Stomach smooth muscle (tissue), 2 donors: ENCODE results near the gene CHAMP1.
A peak's percentile ranks its signal among the peaks of the same experiment; 100 is the strongest.

Experiments used
- H3K27ac ChIP-seq: one replicate; pipeline ENCODE4 v1.7.0; 2013; ENCODE audit warnings: mild to moderate bottlenecking, low read length, inconsistent platforms
- H3K27me3 ChIP-seq, 2 donors: one replicate each; pipeline ENCODE4 v1.7.0; 2013; ENCODE audit warnings: low read length in 2 of 2; ENCODE audit not compliant: insufficient read depth in 2 of 2, control insufficient read depth in 1 of 2
- H3K36me3 ChIP-seq, 2 donors: one replicate each; pipeline ENCODE4 v1.7.0; 2013; ENCODE audit warnings: low read length in 2 of 2; ENCODE audit not compliant: control insufficient read depth in 2 of 2, insufficient read depth in 2 of 2
- H3K4me1 ChIP-seq: one replicate; pipeline ENCODE4 v1.7.0; 2013; ENCODE audit warnings: low read length; ENCODE audit not compliant: control insufficient read depth, insufficient read depth
- H3K4me3 ChIP-seq, 2 donors: one replicate each; pipeline ENCODE4 v1.7.0; 2013; ENCODE audit warnings: low read length in 2 of 2
- H3K9ac ChIP-seq, 2 donors: one replicate each; pipeline ENCODE4 v1.7.0; 2013; ENCODE audit warnings: low read length in 2 of 2, mild to moderate bottlenecking in 1 of 2
- H3K9me3 ChIP-seq, 2 donors: one replicate each; pipeline ENCODE4 v1.7.0; 2013; ENCODE audit warnings: low read length in 2 of 2; ENCODE audit not compliant: control insufficient read depth in 2 of 2
- donor health status: healthy.
- donor health status: Pancreatic carcinoma.

Gene CHAMP1

GRCh38 chr13:114281351-114282040 lies 32.8 kb upstream of the CHAMP1 start, which contains the start of gene UPF3A:
Gene UPF3A (plus strand): TSS chr13:114281601. CDS start chr13:114281640, 39 bp downstream.
- Histone ChIP-seq H3K4me1 (peaks cover 5% of the 10 kb centered on the region), H3K27me3 (no peaks in the 10 kb centered on the region), H3K9ac (peak within 1 kb of the TSS; percentile 87), H3K27ac (peak within 1 kb of the TSS; percentile 89), H3K4me3 (peak within 1 kb of the TSS; percentile 84 to 87), H3K36me3 (peaks cover 4 to 5% of the 10 kb centered on the region in 2 donors), H3K9me3 (no peaks in the 10 kb centered on the region)

GRCh38 chr13:114282041-114282670 lies 32.1 kb upstream of the CHAMP1 start:
- Histone ChIP-seq H3K36me3 (peaks cover 11 to 12% of the 10 kb centered on the region in 2 donors), H3K4me3 (peak overlapping the region; percentile 84 to 87), H3K27me3 (no peaks in the 10 kb centered on the region), H3K4me1 (peaks cover 5% of the 10 kb centered on the region), H3K9me3 (no peaks in the 10 kb centered on the region), H3K9ac (peak overlapping the region; percentile 87), H3K27ac (peak overlapping the region; percentile 66)

- Histone ChIP-seq H3K27me3 (no peaks in the 10 kb centered on the region), H3K9ac (peak overlapping the region; percentile 31 to 48), H3K27ac (no peak overlapping the region), H3K4me3 (peak overlapping the region in 1 of 2 donors; percentile 18), H3K9me3 (no peaks in the 10 kb centered on the region), H3K4me1 (peaks cover 5% of the 10 kb centered on the region), H3K36me3 (peaks cover 17 to 18% of the 10 kb centered on the region in 2 donors)
These were observed 30.7 kb upstream of the CHAMP1 start for GRCh38 chr13:114283576-114283975.

- peaks cover 5% of the 10 kb centered on the region for H3K4me1 ChIP-seq
- H3K4me3 ChIP-seq = no peak overlapping the region
- H3K27me3 ChIP-seq = no peaks in the 10 kb centered on the region
- H3K36me3 ChIP-seq = peaks cover 18 to 20% of the 10 kb centered on the region in 2 donors
- no peak overlapping the region for H3K9ac ChIP-seq
- H3K9me3 ChIP-seq = no peaks in the 10 kb centered on the region
- H3K27ac ChIP-seq = no peak overlapping the region
These were observed 29.6 kb upstream of the CHAMP1 start for GRCh38 chr13:114284680-114285079.

DNA sequence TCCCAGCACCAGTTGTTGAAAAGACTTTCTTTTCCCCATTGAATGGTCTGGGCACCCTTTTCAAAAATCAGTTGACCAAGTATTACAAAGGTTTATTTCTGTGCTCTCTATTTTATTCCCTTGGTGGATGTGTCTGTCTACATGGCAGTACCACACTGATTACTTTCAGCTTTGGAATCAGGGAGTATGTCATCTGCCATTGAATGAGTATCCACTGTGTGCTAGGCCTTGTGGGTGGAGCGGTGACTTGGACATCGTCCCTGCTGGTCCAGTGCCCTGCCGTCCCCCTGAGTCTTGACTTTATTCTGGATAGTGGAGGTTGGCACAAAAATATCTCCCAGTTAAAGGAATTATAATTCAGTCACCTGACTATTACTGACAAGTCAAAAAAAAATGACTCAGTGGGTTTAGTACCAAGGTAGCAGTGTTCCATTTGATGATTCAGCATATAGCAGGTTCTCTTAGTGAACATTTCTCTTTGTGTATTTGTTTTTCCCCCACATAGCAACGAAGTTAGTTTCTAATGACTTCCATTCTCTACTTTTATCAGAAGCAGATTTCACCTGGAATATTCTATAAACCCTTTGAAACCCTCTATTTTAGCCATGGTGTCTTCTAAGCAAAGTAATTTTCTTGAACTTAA lies 29.0 kb upstream of the CHAMP1 start:
- H3K4me1 ChIP-seq = peaks cover 5% of the 10 kb centered on the region
- H3K9me3 ChIP-seq = no peaks in the 10 kb centered on the region
- H3K9ac ChIP-seq = no peak overlapping the region
- H3K27ac ChIP-seq = no peak overlapping the region
- H3K27me3 ChIP-seq = no peaks in the 10 kb centered on the region
- peaks cover 21 to 23% of the 10 kb centered on the region in 2 donors for H3K36me3 ChIP-seq
- H3K4me3 ChIP-seq = no peak overlapping the region

DNA sequence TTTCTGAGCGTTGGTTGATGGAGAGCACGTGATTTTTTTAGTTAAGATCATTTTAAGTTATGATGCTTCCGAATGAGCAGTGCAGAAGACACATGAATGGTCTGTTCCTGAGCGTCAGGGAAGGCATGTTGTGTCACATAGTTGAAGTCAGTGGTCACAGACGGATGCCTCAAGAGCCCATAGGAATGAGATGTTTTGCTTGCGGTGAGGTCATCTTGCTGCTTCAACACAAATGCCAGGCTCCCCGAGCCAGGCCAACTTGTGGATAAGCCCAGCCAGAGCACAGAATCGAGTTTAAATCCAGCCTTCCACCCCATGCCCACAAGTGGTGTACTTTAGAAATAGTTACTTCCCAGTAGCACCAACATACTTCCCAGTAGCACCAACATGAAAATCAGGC lies 27.5 kb upstream of the CHAMP1 start:
- H3K27ac ChIP-seq = no peak overlapping the region
- H3K4me1 ChIP-seq = peaks cover 5% of the 10 kb centered on the region
- no peak overlapping the region for H3K4me3 ChIP-seq
- H3K27me3 ChIP-seq = no peaks in the 10 kb centered on the region
- no peak overlapping the region for H3K9ac ChIP-seq
- peaks cover 22 to 23% of the 10 kb centered on the region in 2 donors for H3K36me3 ChIP-seq
- H3K9me3 ChIP-seq = no peaks in the 10 kb centered on the region

DNA sequence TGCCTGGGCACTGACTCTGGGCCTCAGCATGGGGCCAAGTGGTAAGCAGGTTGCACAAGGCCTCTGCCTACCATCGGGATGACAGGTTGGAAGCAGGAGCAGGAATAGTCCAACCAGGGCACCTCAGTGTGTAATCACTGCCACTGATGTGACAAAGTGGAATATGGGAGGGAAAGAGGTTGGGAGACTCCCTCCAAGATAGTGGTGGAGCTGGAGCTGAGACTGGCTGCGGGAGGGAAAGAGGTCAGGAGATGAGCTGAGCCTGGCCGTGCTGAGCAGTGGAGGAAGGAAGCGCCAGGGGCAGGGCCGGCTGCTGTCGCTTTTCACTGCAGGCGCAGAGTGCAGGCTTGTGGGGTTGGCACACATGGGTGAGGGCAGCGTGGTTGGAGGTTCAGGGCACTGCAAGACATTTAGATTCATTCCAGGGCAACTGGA lies 26.1 kb upstream of the CHAMP1 start:
- H3K9me3 ChIP-seq = no peaks in the 10 kb centered on the region
- H3K36me3 ChIP-seq = peaks cover 30% of the 10 kb centered on the region in 2 donors
- H3K4me3 ChIP-seq = no peak overlapping the region
- H3K27ac ChIP-seq = no peak overlapping the region
- no peaks in the 10 kb centered on the region for H3K27me3 ChIP-seq
- H3K4me1 ChIP-seq = no peaks in the 10 kb centered on the region
- no peak overlapping the region for H3K9ac ChIP-seq

GRCh38 chr13:114296448-114296847 lies 17.9 kb upstream of the CHAMP1 start:
- Histone ChIP-seq H3K36me3 (peaks cover 28 to 36% of the 10 kb centered on the region in 2 donors), H3K4me3 (no peak overlapping the region)

GRCh38 chr13:114296902-114297301 lies 17.4 kb upstream of the CHAMP1 start:
- H3K36me3 ChIP-seq = peaks cover 27 to 39% of the 10 kb centered on the region in 2 donors
- H3K4me3 ChIP-seq = no peak overlapping the region
- no peaks in the 10 kb centered on the region for H3K27me3 ChIP-seq
- H3K27ac ChIP-seq = no peak overlapping the region
- no peaks in the 10 kb centered on the region for H3K4me1 ChIP-seq
- H3K9me3 ChIP-seq = no peaks in the 10 kb centered on the region
- no peak overlapping the region for H3K9ac ChIP-seq

More at GRCh38 chr13:114296448-114296847, 17.9 kb upstream of the CHAMP1 start:
- Histone ChIP-seq H3K9ac (no peak overlapping the region), H3K27me3 (no peaks in the 10 kb centered on the region), H3K9me3 (no peaks in the 10 kb centered on the region), H3K27ac (no peak overlapping the region), H3K4me1 (no peaks in the 10 kb centered on the region)

DNA sequence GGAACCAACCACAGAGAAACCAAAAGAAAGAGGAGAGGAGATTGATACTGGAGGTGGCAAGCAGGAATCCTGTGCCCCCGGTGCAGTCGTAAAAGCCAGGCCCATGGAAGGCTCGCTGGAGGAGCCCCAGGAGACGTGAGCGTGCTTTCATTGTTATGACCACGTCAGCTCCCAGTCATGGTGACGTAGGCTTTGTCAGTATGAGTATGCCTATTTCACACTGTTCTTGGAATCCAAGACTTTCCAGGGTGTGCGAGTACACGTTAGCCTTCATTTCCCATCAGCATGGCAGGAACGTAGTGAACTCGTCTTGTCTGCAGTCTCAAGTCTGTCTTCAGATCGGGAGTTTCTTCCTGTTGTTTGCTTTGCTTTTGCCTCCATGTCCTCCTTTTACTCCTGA lies 15.4 kb upstream of the CHAMP1 start:
- Histone ChIP-seq H3K27ac (no peak overlapping the region), H3K9me3 (no peaks in the 10 kb centered on the region), H3K36me3 (peaks cover 32 to 44% of the 10 kb centered on the region in 2 donors), H3K9ac (no peak overlapping the region), H3K4me3 (no peak overlapping the region), H3K27me3 (no peaks in the 10 kb centered on the region), H3K4me1 (no peaks in the 10 kb centered on the region)
